Effector CD8-positive, alpha-beta T cell (primary cell): Measurements from ENCODE around the gene RETSAT.
A peak's percentile ranks its signal among the peaks of the same experiment; 100 is the strongest.
"Not testable (repeated sequence)": the region's sequence is repeated elsewhere in the genome, so short reads cannot be mapped to it uniquely, and the experiment has no call there.

Experiments
- DNase-seq: peaks from one replicate; lab custom pipeline; 2025; lab: John Stamatoyannopoulos, UW

Gene RETSAT

GRCh38 chr2:85333877-85334276 lies 20.5 kb downstream of the RETSAT start:
- not testable (repeated sequence) for DNase-seq

GRCh38 chr2:85330839-85331636 lies 23.3 kb downstream of the RETSAT start:
- no peak for DNase-seq

- DNase-seq: not testable (repeated sequence)
These were observed 24.6 kb downstream of the RETSAT start for GRCh38 chr2:85329701-85330100.

GRCh38 chr2:85329181-85329651 lies 25.1 kb downstream of the RETSAT start:
- no peak for DNase-seq

- DNase-seq: peak; percentile 88
These were observed 26.3 kb downstream of the RETSAT start, which contains the start of gene TGOLN2 for GRCh38 chr2:85327822-85328617. TSS of gene TGOLN2 (minus strand) at chr2:85327989. CDS start at chr2:85327962, 27 bp downstream.

GRCh38 chr2:85327160-85327821 lies 27.0 kb downstream of the RETSAT start:
- peak; percentile 42 for DNase-seq

- no peak for DNase-seq
These were observed 27.7 kb downstream of the RETSAT start for GRCh38 chr2:85326406-85327159.

GRCh38 chr2:85325466-85325811 lies 28.9 kb downstream of the RETSAT start:
- no peak for DNase-seq

GRCh38 chr2:85324639-85325465 lies 29.5 kb downstream of the RETSAT start:
- DNase-seq: no peak

GRCh38 chr2:85323988-85324367 lies 30.4 kb downstream of the RETSAT start:
- DNase-seq: not testable (repeated sequence)

- no peak for DNase-seq
These were observed 30.9 kb downstream of the RETSAT start for GRCh38 chr2:85323351-85323987.

- no peak for DNase-seq
These were observed 34.5 kb downstream of the RETSAT start for GRCh38 chr2:85319796-85320195.

- DNase-seq: no peak
These were observed 35.9 kb downstream of the RETSAT start for GRCh38 chr2:85318222-85319074.

GRCh38 chr2:85315921-85316320 lies 38.4 kb downstream of the RETSAT start:
- DNase-seq: not testable (repeated sequence)

GRCh38 chr2:85314884-85315242 lies 39.5 kb downstream of the RETSAT start:
- DNase-seq: no peak

GRCh38 chr2:85312404-85312803 lies 41.9 kb downstream of the RETSAT start:
- no peak for DNase-seq

GRCh38 chr2:85310330-85310729 lies 44.0 kb downstream of the RETSAT start:
- DNase-seq: no peak

GRCh38 chr2:85309699-85310321 lies 44.5 kb downstream of the RETSAT start:
- DNase-seq: no peak
